GM19395 (cell line): ENCODE results near the gene CASKIN1.

Experiments used
- ATAC-seq: cut with Tn5 transposase; IDR thresholded peaks from one replicate; pipeline ENCODE4 v1.9.1; 2021; ENCODE audit warnings: mild to moderate bottlenecking, moderate library complexity; ENCODE audit not compliant: unreplicated experiment

Gene CASKIN1

DNA sequence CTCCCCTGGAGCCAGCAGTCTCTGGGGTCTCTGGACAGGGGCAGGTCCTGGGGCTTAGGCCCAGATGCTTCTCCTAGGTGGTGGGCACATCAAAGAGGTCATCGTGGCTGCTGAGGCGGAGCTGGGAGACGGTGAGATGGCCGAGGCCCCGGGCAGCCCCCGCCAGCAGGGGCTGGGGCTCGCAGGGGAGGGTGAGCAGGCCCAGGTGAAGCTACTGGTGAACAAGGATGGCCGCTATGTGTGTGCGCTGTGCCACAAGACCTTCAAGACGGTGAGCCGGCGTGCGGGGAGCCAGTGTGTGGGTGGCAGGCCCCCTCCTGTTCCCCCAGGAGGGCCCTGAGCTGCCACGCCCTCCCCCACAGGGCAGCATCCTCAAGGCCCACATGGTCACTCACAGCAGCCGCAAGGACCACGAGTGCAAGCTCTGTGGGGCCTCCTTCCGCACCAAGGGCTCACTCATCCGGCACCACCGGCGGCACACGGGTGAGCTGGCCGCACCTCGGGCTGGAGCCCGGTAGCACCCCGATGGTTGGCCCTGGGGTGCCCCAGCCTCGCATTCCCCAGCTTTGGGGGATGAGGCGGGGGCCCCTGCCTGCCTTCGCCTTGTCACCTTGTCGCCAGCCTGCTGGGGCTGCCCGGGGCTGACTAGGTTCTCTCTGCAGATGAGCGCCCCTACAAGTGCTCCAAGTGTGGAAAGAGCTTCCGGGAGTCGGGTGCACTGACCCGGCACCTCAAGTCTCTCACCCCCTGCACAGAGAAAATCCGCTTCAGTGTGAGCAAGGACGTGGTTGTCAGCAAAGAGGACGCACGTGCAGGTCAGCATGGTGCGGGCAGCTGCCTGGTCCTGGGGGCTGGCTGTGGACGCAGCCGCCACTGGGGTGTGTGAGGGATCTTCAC lies 35.9 kb upstream of the CASKIN1 start:
- no peak for ATAC-seq

DNA sequence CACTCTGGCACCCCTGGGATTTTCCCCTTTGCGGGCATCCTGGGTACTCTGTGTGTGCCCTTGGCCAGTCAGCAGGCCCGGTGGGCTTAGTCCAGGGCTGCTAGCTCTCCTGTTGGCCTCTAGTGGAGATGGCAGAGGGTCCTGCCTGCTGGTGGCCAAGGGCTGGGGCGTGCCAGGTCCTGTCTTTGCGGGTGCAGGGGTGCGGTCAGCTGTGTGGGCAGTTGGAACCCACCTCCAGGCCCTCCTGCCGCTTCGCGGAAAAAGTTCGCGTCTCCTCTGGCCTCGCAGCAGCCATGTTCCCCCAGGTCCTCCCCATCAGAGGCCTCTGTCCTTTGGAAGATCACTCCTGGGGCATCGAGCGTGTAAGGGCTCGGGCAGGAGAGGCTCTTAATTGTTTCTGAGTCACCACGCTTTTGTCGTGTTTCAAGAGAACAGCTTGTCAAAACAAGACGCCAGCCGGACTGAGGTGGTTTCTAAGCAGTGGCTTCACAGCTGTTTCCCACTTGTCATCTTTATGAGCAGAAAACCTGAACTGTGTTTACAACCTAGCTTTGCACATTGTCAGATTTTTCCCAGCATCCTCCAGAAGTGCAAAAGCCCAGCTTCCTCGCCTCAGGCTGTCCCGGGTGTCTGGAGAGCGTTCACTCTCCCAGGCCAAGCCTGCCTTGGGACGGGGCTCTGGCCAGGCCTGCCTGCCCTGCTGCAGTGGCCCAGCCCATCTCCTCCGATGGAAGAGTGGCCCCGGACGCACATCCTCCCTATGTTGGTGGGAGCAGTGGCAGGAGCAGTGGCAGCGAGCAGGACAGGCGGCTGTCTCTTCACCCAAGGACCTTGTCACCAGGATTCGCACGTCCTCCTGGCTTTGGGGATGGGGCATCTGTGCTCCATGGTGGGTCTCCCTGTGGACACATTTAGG lies 34.9 kb upstream of the CASKIN1 start:
- ATAC-seq = no peak

GRCh38 chr16:2230376-2230775 lies 34.0 kb upstream of the CASKIN1 start:
- ATAC-seq = no peak

- ATAC-seq = no peak
Measured at GRCh38 chr16:2229632-2230250, 33.3 kb upstream of the CASKIN1 start.

GRCh38 chr16:2229091-2229490 lies 32.7 kb upstream of the CASKIN1 start:
- ATAC-seq = no peak

- ATAC-seq = no peak
Measured at GRCh38 chr16:2228161-2228824, 31.9 kb upstream of the CASKIN1 start.

- ATAC-seq = no peak
Measured at GRCh38 chr16:2226918-2227317, 30.5 kb upstream of the CASKIN1 start.

DNA sequence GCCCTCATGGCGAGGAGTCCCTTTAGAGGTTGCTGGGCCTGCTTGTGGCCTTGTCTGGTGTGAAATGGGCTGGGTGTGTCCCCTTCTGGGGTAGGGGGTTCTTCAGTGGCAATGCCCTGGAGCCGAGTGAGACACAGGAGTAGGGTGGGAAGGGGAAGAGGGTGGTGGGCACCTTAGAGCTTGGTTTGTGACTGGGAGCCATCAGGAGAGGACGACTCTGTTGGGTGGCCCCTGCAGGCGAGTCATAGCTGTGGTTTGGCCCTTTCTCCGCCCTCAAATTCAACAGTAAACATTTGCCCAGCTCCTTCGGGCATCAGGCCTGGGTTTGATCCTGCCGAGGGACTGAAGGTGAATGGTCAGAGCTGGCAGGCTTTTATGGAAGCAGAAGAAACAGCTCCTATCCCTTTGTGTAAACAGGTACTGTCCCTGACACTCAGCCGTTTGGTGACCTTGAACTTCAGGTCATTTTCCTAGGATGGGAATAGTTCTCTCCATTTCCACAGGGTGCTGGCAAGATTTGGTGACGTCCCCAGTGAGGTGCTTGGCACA lies 29.9 kb upstream of the CASKIN1 start:
- no peak for ATAC-seq

- ATAC-seq = peak; percentile 21
Measured at GRCh38 chr16:2223942-2224486, 27.6 kb upstream of the CASKIN1 start.

DNA sequence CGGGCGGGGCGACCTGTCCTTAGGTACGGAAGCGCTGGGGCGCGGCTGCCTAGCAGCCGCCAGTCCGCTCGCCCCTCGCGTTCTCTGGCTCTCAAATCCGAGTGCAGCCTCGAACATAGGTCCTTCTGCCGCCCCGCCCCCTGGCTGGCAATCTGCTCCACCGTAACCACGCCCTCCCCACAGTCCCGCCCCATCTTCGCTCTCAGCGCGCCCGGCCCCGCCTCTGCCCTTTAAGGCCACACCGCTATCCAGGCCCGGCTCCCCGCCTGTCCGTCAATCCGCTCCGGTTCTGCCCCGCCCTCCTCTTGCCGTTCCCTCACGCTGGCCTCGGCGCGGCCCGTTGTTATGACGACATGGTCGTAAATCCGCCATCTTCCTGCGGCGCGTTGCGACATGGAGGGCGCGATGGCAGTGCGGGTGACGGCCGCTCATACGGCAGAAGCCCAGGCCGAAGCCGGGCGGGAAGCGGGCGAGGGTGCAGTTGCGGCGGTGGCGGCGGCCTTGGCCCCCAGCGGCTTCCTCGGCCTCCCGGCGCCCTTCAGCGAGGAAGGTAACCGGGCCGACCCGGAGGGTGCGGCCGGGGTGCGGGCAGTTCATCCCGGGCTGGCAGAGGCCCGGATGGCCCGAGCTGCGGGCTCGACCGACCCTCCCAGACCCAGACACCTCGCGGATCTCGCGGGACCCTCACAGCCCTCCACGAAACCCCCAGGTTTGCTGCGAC lies 27.0 kb upstream of the CASKIN1 start, which contains the start of gene E4F1:
E4F1 (plus strand) TSS at position 371 of the 721 bp plus-strand sequence; CDS start at position 394, 23 bp downstream.
- ATAC-seq = peak; percentile 89

- ATAC-seq = no peak
Measured at GRCh38 chr16:2216330-2216729, 19.9 kb upstream of the CASKIN1 start.

DNA sequence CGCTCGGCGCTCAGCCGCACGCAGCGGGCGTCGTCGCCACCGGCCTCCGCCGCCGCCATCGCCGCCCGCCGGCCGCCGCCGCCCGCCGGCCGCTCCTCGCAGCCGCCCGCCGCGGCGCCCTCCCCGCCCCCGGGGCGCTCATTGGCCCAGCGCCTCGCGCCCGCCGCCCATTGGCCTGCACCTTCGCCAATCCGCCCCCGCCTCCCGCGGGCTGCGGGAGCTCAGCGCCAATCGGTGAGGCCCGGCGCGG lies 18.2 kb upstream of the CASKIN1 start, which contains the start of gene PGP:
PGP (minus strand) TSS at position 122 of the 250 bp plus-strand sequence; CDS start at position 59, 63 bp downstream.
- ATAC-seq = peak; percentile 76

GRCh38 chr16:2213817-2214718 lies 17.7 kb upstream of the CASKIN1 start:
- ATAC-seq = peak; percentile 7

GRCh38 chr16:2212362-2213324 lies 16.2 kb upstream of the CASKIN1 start:
- ATAC-seq = no peak

GRCh38 chr16:2211923-2212347 lies 15.5 kb upstream of the CASKIN1 start:
- ATAC-seq = no peak

- no peak for ATAC-seq
Measured at GRCh38 chr16:2210386-2211365, 14.3 kb upstream of the CASKIN1 start, which contains the start of gene BRICD5. TSS of gene BRICD5 (minus strand) at chr16:2210863. CDS start at chr16:2210833, 30 bp downstream.
